Activated naive CD8-positive, alpha-beta T cell (primary cell): ENCODE data around the gene EIF5AL1.

Experiments
- H3K27ac Mint-ChIP-seq: one replicate; pipeline ENCODE4 v1.8.0; 2021; ENCODE audit warnings: mixed read lengths
- H3K27me3 Mint-ChIP-seq: one replicate; pipeline ENCODE4 v1.8.0; 2021; ENCODE audit warnings: mixed read lengths
- H3K36me3 Mint-ChIP-seq: one replicate; pipeline ENCODE4 v1.8.0; 2021; ENCODE audit warnings: mixed read lengths
- H3K4me1 Mint-ChIP-seq: one replicate; pipeline ENCODE4 v1.8.0; 2021; ENCODE audit warnings: low read depth, mixed read lengths
- H3K4me3 Mint-ChIP-seq: one replicate; pipeline ENCODE4 v1.8.0; 2021; ENCODE audit warnings: mild to moderate bottlenecking, mixed read lengths
- H3K9me3 Mint-ChIP-seq: one replicate; pipeline ENCODE4 v1.8.0; 2021; ENCODE audit warnings: low read depth, mixed read lengths

EIF5AL1 gene

GRCh38 chr10:79479283-79479909, 32.9 kb upstream of the EIF5AL1 start:
- Mint-ChIP-seq H3K4me1 (no peaks in the 10 kb centered on the region), H3K27ac (no peak overlapping the region), H3K36me3 (no peaks in the 10 kb centered on the region), H3K9me3 (no peaks in the 10 kb centered on the region), H3K4me3 (no peak overlapping the region), H3K27me3 (peaks cover 9% of the 10 kb centered on the region)

- no peak overlapping the region for H3K4me3 Mint-ChIP-seq
- H3K36me3 Mint-ChIP-seq: no peaks in the 10 kb centered on the region
- H3K4me1 Mint-ChIP-seq: no peaks in the 10 kb centered on the region
- H3K27ac Mint-ChIP-seq: no peak overlapping the region
- no peaks in the 10 kb centered on the region for H3K9me3 Mint-ChIP-seq
- peaks cover 4% of the 10 kb centered on the region for H3K27me3 Mint-ChIP-seq
These were observed 30.0 kb upstream of the EIF5AL1 start for GRCh38 chr10:79482304-79482703.

- Mint-ChIP-seq H3K27ac (no peak overlapping the region), H3K4me3 (no peak overlapping the region), H3K36me3 (no peaks in the 10 kb centered on the region), H3K27me3 (no peaks in the 10 kb centered on the region), H3K4me1 (no peaks in the 10 kb centered on the region), H3K9me3 (no peaks in the 10 kb centered on the region)
These were observed 29.6 kb upstream of the EIF5AL1 start for GRCh38 chr10:79482741-79483140.

- no peak overlapping the region for H3K27ac Mint-ChIP-seq
- no peaks in the 10 kb centered on the region for H3K36me3 Mint-ChIP-seq
- H3K27me3 Mint-ChIP-seq: no peaks in the 10 kb centered on the region
- no peaks in the 10 kb centered on the region for H3K4me1 Mint-ChIP-seq
- no peaks in the 10 kb centered on the region for H3K9me3 Mint-ChIP-seq
- H3K4me3 Mint-ChIP-seq: no peak overlapping the region
These were observed 29.0 kb upstream of the EIF5AL1 start for GRCh38 chr10:79483299-79483698.

GRCh38 chr10:79483948-79484347, 28.4 kb upstream of the EIF5AL1 start:
- Mint-ChIP-seq H3K9me3 (no peaks in the 10 kb centered on the region), H3K4me3 (no peak overlapping the region), H3K27me3 (no peaks in the 10 kb centered on the region)

GRCh38 chr10:79484476-79484875, 27.9 kb upstream of the EIF5AL1 start:
- Mint-ChIP-seq H3K4me1 (no peaks in the 10 kb centered on the region), H3K4me3 (no peak overlapping the region)

More at GRCh38 chr10:79483948-79484347, 28.4 kb upstream of the EIF5AL1 start:
- H3K36me3 Mint-ChIP-seq: no peaks in the 10 kb centered on the region
- H3K4me1 Mint-ChIP-seq: no peaks in the 10 kb centered on the region
- no peak overlapping the region for H3K27ac Mint-ChIP-seq

GRCh38 chr10:79487296-79488194, 24.8 kb upstream of the EIF5AL1 start:
- Mint-ChIP-seq H3K27ac (no peak overlapping the region), H3K9me3 (no peaks in the 10 kb centered on the region), H3K4me3 (no peak overlapping the region), H3K36me3 (no peaks in the 10 kb centered on the region), H3K27me3 (no peaks in the 10 kb centered on the region), H3K4me1 (no peaks in the 10 kb centered on the region)

More at GRCh38 chr10:79484476-79484875, 27.9 kb upstream of the EIF5AL1 start:
- Mint-ChIP-seq H3K9me3 (no peaks in the 10 kb centered on the region), H3K27me3 (no peaks in the 10 kb centered on the region), H3K36me3 (no peaks in the 10 kb centered on the region), H3K27ac (no peak overlapping the region)

- Mint-ChIP-seq H3K4me1 (no peaks in the 10 kb centered on the region), H3K27ac (no peak overlapping the region), H3K4me3 (no peak overlapping the region), H3K27me3 (no peaks in the 10 kb centered on the region), H3K36me3 (no peaks in the 10 kb centered on the region), H3K9me3 (no peaks in the 10 kb centered on the region)
These were observed 24.0 kb upstream of the EIF5AL1 start for GRCh38 chr10:79488336-79488735.

GRCh38 chr10:79488870-79489269, 23.5 kb upstream of the EIF5AL1 start:
- H3K36me3 Mint-ChIP-seq: no peaks in the 10 kb centered on the region
- H3K27me3 Mint-ChIP-seq: no peaks in the 10 kb centered on the region
- no peaks in the 10 kb centered on the region for H3K4me1 Mint-ChIP-seq
- H3K4me3 Mint-ChIP-seq: no peak overlapping the region
- no peaks in the 10 kb centered on the region for H3K9me3 Mint-ChIP-seq
- H3K27ac Mint-ChIP-seq: no peak overlapping the region

- H3K27ac Mint-ChIP-seq: no peak overlapping the region
- H3K4me3 Mint-ChIP-seq: no peak overlapping the region
- no peaks in the 10 kb centered on the region for H3K27me3 Mint-ChIP-seq
- no peaks in the 10 kb centered on the region for H3K9me3 Mint-ChIP-seq
- no peaks in the 10 kb centered on the region for H3K4me1 Mint-ChIP-seq
- H3K36me3 Mint-ChIP-seq: no peaks in the 10 kb centered on the region
These were observed 21.8 kb upstream of the EIF5AL1 start for GRCh38 chr10:79490400-79491142.

- no peaks in the 10 kb centered on the region for H3K27me3 Mint-ChIP-seq
- no peaks in the 10 kb centered on the region for H3K36me3 Mint-ChIP-seq
- H3K27ac Mint-ChIP-seq: no peak overlapping the region
- H3K4me3 Mint-ChIP-seq: no peak overlapping the region
- H3K9me3 Mint-ChIP-seq: no peaks in the 10 kb centered on the region
- H3K4me1 Mint-ChIP-seq: no peaks in the 10 kb centered on the region
These were observed 21.0 kb upstream of the EIF5AL1 start for GRCh38 chr10:79491143-79491835.

- H3K9me3 Mint-ChIP-seq: no peaks in the 10 kb centered on the region
- no peaks in the 10 kb centered on the region for H3K4me1 Mint-ChIP-seq
- no peak overlapping the region for H3K4me3 Mint-ChIP-seq
- H3K27ac Mint-ChIP-seq: no peak overlapping the region
- no peaks in the 10 kb centered on the region for H3K36me3 Mint-ChIP-seq
- no peaks in the 10 kb centered on the region for H3K27me3 Mint-ChIP-seq
These were observed 20.1 kb upstream of the EIF5AL1 start for GRCh38 chr10:79492256-79492655.

- Mint-ChIP-seq H3K4me3 (no peak overlapping the region), H3K27ac (no peak overlapping the region), H3K9me3 (no peaks in the 10 kb centered on the region), H3K36me3 (no peaks in the 10 kb centered on the region), H3K27me3 (no peaks in the 10 kb centered on the region), H3K4me1 (no peaks in the 10 kb centered on the region)
These were observed 19.5 kb upstream of the EIF5AL1 start for GRCh38 chr10:79492839-79493238.

- no peaks in the 10 kb centered on the region for H3K4me1 Mint-ChIP-seq
- no peak overlapping the region for H3K4me3 Mint-ChIP-seq
- no peaks in the 10 kb centered on the region for H3K36me3 Mint-ChIP-seq
- H3K27ac Mint-ChIP-seq: no peak overlapping the region
- H3K9me3 Mint-ChIP-seq: no peaks in the 10 kb centered on the region
- no peaks in the 10 kb centered on the region for H3K27me3 Mint-ChIP-seq
These were observed 18.5 kb upstream of the EIF5AL1 start for GRCh38 chr10:79493806-79494205.
